Measurements from ENCODE around the gene ATOH8. TPM values are rescaled to one million over a fixed set of nuclear protein-coding genes. Genes with fewer than 3 reads are reported as not detected.
"Not testable (repeated sequence)": the region's sequence is repeated elsewhere in the genome, so short reads cannot be mapped to it uniquely, and the experiment has no call there.

The ATOH8 gene
- total RNA-seq, 1 donor: 1.3 TPM

DNA sequence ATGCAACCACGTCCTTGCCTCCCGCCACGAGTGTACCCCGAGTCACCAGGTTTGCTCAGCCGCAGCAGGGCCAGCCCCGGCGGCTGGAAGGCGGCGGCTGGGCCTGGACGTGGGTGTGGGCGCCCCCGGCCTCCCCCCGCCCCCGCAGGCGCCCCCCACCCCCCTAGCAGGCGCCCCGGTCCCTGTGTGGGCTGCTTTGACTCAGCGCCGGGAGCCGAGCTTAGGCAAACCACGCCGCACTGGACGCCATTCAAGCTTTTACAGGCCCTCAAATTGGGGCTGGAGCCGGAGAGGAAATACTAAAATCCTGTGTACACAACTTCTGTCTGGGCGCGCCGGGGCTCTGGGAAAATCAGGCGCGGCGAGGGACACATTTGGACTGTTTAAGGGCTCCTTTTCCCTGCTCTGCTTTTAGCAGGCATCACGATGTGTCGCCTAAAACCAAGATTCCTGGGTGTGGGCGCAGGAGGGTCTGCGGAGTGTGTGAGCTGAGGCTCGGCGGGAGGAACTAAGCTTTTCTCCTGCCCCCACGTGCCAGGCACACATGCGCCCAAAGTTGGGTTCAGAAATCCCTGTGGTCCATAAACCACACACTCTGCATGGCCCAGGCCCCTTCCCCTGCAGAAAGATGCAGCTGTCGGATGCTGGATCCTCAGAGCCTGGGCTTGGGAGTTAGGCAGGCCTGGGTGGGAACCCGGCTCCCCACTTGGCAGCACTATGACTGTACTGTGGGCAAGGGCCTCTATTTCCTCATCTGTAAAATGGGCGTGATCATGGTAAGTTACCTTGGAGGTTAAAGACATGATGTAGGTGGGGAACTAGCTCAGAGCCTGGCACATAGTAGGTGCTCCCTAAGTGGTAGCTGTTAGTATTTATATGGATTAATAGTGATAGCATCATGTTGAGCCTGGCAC is 57.6 kb downstream of the ATOH8 start:
- Histone ChIP-seq H3K4me1 (ENCODE audit: insufficient read depth, low read length) (peaks cover 4% of the 10 kb centered on the region), H3K27me3 (ENCODE audit: insufficient read depth, low read length) (no peaks in the 10 kb centered on the region), H3K9me3 (ENCODE audit: low read depth, low read length) (no peaks in the 10 kb centered on the region), H3K4me3 (ENCODE audit: low read length) (no peak overlapping the region)

DNA sequence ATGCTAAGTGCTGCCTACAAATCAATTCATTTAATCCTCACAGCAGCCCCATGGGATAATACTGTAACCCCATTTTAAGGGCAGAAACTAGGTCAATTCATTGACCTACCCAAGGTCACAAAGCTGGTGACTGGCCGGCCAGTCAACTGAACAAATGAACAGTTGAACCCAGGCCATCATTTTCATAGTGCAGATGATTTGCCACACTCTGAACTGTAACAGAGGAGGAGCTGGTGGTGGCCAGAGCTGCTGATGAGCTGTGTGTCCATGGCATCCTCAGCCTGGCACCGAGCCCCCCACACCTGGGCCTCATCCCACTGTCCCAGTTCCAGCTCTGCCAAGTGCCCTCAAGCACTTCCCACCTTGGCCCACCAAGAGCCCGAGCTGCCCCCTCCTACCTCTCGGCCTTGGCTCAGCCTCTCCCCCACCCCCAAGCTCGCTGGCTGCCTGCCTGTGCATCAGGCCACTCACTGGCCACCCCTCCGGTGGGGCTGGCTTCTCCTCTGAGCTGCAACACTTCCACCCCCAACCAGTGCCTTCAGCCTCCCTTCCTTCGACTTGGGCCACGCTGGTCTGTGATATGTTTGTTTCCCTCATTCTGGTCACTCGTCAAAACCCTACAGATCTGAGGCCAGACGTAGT is 58.4 kb downstream of the ATOH8 start:
- Histone ChIP-seq H3K27me3 (ENCODE audit: insufficient read depth, low read length) (no peaks in the 10 kb centered on the region), H3K9me3 (ENCODE audit: low read depth, low read length) (no peaks in the 10 kb centered on the region), H3K4me1 (ENCODE audit: insufficient read depth, low read length) (no peaks in the 10 kb centered on the region), H3K4me3 (ENCODE audit: low read length) (no peak overlapping the region)

DNA sequence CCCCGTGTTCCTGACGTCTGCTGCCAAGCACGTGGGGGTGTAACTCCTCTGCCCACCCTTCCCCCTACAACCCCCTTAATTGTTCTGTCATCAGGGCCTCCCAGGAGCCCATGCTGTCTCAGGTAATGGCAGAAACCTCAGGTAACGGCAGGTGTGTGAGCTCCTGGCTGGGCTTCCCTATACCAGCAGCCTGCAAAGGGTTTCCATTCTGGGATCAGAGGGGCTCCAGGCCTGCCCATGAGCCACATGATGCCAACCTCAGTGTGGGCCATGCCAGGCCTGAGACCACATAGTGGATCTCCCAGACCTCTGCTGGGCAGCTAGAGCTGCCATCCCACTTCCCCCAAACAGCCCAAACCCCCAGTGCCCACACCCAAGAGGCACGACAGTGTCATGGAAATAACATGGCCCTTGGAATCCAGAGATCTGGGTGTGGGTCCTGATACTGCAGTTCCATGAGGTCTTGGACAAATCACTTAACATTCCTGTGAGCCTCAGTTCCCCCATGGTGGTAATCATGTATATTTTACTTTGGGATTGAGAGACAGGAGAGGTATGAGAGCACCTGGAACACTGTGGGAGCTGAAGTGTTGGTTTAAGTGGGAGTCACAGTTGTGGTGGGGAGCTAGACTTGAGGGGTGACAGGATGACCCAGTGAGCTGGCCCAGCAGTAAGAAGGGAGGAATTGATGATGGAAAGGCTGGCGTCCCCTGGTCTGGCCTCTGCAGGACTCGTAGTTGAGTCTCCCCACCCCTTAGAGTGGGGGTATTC is 59.6 kb downstream of the ATOH8 start:
- no peaks in the 10 kb centered on the region for H3K4me1 ChIP-seq (ENCODE audit: insufficient read depth, low read length)
- no peaks in the 10 kb centered on the region for H3K27me3 ChIP-seq (ENCODE audit: insufficient read depth, low read length)
- H3K9me3 ChIP-seq (ENCODE audit: low read depth, low read length): no peaks in the 10 kb centered on the region
- no peak overlapping the region for H3K4me3 ChIP-seq (ENCODE audit: low read length)

DNA sequence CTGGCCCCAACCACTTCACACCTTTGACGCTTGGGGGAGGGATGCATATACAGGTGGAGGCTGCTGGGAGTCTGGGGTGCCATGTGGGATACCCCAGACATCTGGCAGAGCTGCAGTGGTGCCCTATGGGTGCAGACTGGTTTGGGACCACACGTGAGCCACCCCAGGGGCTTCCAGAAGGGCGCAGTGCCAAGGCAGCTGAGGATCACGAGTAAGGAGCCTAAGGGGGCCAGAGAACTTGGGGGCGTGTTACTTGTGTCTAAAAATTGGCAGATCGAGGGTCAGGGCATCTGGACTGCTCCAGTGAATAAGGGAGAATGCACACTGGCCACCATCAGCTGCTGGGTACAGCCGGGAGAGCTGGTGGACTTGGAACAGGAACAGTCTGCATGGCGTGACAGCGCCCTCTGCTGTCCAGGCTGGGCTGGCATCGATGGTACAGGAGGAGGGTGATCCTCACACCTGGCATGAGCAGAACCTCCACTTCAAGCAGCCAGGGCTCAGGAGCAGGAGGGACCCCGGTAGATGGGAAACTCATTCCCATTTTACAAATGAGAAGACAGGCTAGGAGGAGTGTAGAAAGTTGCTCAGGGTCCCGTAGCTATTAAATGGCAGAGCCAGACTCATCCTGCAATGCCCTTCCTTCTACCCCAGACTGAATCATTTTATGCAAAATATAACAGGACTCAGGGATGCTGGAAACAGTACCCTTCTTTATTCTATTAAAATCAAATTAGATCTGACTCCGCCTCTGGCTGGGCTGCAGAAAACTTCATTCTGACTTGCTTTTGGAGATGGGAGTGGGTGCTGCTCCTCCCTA is 60.4 kb downstream of the ATOH8 start:
- Histone ChIP-seq H3K4me3 (ENCODE audit: low read length) (no peak overlapping the region), H3K9me3 (ENCODE audit: low read depth, low read length) (no peaks in the 10 kb centered on the region), H3K4me1 (ENCODE audit: insufficient read depth, low read length) (no peaks in the 10 kb centered on the region), H3K27me3 (ENCODE audit: insufficient read depth, low read length) (no peaks in the 10 kb centered on the region)

DNA sequence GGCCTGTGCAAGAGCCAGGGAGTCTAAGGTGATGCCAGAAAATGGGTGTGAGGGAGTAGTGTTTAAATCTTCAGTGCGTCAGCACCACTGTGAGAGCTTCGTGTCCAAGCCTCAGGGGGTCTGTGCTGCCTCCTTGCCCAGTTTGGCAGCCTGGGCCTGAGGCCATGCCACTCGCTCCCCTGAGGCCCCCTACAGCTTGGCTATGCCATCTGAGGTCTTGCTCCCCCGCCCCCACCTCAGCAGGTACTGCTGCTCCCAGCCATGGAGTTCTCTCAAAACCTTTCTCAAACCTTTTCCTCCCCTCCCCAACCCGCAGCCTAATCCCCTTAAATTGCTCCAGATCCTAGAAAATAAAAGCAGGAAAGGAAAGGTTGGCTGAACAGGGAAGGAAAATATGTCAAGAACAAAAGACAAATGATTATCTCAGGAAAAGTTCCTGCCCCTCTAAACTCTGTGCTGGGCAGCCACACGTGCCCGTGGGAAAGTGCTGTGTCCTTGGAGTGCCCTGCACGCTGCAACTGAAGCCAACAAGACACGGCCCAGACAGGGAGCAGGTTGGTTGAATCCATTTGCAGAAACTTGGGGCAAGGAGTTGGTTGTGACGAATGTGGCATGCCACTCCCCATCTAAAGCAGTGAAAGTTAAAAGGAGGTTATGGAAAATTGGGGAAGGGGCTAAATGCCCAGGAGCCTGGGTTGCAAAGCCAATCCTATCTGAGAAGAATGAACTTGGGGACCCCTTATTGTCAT is 61.2 kb downstream of the ATOH8 start:
- H3K4me1 ChIP-seq (ENCODE audit: insufficient read depth, low read length): no peaks in the 10 kb centered on the region
- H3K9me3 ChIP-seq (ENCODE audit: low read depth, low read length): no peaks in the 10 kb centered on the region
- no peak overlapping the region for H3K4me3 ChIP-seq (ENCODE audit: low read length)
- H3K27me3 ChIP-seq (ENCODE audit: insufficient read depth, low read length): no peaks in the 10 kb centered on the region

DNA sequence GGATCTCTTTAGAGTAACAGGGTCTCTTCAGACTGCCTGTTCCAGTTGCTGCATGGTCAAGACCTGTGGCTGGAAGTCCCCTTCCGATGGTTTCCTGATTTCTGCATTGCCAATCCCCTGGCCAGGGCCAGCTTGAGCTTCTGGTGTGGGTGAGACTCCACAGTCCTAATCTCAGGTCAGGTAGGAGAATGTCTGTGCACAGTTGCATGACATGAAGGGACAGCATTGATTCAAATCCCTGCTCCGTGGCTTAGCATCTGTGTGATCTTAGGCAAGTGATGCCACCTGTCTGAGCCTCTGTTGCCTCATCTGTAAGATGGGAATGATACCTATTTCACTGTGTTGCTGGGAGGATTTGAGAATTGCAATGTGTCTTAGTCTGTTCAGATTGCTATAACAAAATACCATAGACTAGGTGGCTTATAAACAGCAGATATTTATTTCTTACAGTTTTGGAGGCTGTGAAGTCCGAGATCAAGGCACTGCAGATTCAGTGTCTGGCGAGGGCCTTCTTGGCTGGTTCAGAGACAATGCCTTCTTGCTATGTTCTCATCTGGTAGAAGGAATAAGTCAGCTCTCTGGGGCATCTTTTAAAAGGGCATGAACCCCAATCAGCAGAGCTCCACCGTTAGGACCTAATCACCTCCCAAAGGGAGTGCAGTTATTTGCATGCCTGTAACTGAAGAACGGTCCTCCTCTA is 66.2 kb downstream of the ATOH8 start:
- Histone ChIP-seq H3K4me3 (ENCODE audit: low read length) (no peak overlapping the region), H3K27me3 (ENCODE audit: insufficient read depth, low read length) (no peaks in the 10 kb centered on the region), H3K4me1 (ENCODE audit: insufficient read depth, low read length) (no peaks in the 10 kb centered on the region), H3K9me3 (ENCODE audit: low read depth, low read length) (no peaks in the 10 kb centered on the region)

DNA sequence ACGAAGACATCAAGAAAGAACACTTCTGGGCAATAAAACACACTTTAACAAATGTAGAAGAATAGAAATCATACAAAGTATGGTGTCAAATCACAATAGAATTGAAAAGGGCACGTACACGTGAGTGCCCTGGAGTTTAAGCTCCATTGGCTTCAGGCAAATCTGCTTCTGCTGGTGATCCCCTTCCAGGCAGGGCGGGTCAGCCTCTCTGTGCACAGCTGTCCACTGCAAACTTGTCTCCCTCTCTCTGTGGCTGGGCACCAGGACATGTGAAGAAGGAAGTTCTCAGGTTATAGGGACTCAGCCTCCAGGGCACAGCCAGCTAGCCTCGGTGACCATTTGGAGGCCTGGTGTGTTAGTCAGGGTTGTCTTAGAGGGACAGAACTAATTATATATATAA is 69.0 kb downstream of the ATOH8 start:
- H3K9me3 ChIP-seq (ENCODE audit: low read depth, low read length): no peaks in the 10 kb centered on the region
- no peaks in the 10 kb centered on the region for H3K27me3 ChIP-seq (ENCODE audit: insufficient read depth, low read length)
- peaks cover 6% of the 10 kb centered on the region for H3K4me1 ChIP-seq (ENCODE audit: insufficient read depth, low read length)
- no peak overlapping the region for H3K4me3 ChIP-seq (ENCODE audit: low read length)

DNA sequence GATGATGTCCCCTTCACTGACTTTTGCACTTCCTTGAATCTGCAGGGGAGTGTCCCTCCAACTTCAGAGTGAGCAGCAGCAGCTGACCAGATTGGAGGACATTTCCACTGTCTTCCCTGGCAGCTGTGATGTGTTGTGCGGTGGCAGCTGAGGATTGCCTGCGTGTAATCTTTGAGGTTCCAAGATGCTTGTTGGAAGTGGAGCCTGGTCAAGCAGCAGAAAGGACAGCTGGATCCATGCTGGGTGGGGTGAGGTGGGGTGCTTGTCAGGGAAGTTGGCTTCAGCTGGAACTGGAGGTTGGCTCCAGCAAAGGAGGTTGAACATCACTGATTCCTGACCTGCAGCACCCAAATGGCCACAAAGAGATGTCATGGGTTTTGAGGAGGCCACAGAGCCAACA is 70.2 kb downstream of the ATOH8 start:
- no peaks in the 10 kb centered on the region for H3K9me3 ChIP-seq (ENCODE audit: low read depth, low read length)
- H3K27me3 ChIP-seq (ENCODE audit: insufficient read depth, low read length): no peaks in the 10 kb centered on the region
- H3K4me1 ChIP-seq (ENCODE audit: insufficient read depth, low read length): peaks cover 6% of the 10 kb centered on the region
- no peak overlapping the region for H3K4me3 ChIP-seq (ENCODE audit: low read length)

DNA sequence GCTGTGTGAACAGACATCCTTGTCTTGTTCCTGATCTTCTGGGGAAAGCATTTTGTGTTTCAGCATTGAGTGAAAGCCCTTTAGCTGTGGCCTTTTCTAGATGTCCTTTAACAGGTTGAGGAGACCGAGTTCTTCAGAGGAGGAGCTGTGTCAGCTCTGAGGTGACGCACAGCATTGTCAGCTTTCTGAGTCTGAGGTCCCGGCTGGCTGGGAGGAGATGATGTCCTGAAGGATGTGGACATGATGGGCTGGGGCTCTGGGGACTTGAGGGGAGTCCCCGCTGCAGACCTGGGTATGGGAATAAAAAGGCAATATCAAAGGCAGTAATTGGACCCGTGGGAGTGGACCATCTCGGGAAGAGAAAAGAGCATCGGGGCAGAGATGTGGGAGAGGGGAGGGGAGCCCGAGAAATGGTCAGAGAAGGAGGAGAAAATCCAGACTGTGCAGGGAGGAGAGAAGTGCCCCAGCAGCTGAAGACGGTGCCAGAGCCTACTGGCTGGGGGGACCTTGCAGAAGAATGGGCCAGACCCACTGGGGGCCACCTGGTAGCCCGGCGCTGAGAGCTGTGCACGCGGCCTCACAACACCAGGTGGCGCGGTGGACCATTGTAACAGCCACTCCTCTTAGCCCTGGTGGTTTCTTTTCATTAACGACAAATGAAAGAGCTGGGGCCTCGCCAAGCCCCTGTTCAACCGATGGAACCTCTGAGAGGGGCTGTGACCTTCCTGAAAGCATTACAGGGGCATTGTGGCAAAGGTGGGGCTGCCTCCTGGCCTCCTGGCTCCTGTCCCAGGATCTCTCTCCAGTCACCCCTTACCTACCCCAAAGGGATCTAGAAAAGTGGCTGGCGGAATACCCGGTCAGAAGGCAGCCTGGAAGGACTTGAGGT is 73.4 kb downstream of the ATOH8 start:
- Histone ChIP-seq H3K4me1 (ENCODE audit: insufficient read depth, low read length) (peaks cover 6% of the 10 kb centered on the region), H3K9me3 (ENCODE audit: low read depth, low read length) (no peaks in the 10 kb centered on the region), H3K27me3 (ENCODE audit: insufficient read depth, low read length) (no peaks in the 10 kb centered on the region), H3K4me3 (ENCODE audit: low read length) (no peak overlapping the region)

DNA sequence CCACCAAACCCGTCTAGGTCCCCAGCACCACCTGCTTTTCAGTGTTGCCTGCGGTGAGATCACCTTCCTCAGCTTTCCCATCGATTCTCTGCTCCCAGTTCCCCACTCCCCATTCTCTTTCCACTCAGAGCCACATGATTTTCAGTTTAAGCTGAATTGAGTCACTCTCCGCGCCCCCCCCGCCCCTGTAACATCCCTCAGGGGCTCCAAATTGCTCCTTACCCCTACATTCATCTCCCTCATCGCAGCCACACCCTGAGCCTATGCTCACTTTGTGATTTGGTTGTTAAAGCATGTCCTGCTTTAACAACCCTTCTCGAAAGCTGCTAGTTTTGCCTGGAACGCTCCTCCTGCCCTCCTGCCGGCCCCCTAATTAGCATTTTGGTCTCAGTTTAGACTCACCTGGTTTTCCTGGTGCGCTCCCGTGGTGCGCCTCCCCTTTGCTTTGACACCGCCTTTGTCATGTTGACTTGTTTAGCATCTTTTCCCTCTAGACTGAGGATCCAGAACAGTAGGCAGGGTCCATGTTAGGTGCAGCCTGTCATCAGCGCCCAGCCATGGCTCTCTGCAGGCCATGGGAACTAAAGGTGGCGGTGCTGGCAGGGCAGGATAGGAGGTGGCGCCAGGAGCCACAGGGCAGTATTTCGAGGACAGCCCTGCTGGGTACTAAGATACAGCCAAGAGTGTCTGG is 74.2 kb downstream of the ATOH8 start:
- H3K4me1 ChIP-seq (ENCODE audit: insufficient read depth, low read length): peaks cover 6% of the 10 kb centered on the region
- H3K9me3 ChIP-seq (ENCODE audit: low read depth, low read length): no peaks in the 10 kb centered on the region
- no peak overlapping the region for H3K4me3 ChIP-seq (ENCODE audit: low read length)
- H3K27me3 ChIP-seq (ENCODE audit: insufficient read depth, low read length): no peaks in the 10 kb centered on the region

DNA sequence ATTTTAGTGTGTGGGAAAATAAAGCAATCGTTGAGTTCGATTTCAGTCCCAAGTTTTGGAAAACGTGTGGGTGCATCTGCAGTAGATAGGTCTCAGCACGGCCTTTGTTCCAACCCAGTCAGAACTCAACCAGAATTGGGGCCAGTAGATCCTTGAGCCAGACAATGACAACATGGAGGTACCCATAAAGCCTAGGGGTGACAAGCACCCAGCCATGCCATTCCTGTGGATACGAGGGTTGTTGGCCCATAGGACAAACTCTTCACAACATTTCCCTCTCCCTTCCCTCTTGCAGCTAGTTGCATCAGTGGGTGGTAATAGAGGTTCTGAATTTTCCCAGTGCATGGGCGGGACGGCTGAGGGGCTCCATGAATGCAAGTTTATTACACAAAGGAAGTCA is 74.9 kb downstream of the ATOH8 start:
- no peaks in the 10 kb centered on the region for H3K27me3 ChIP-seq (ENCODE audit: insufficient read depth, low read length)
- no peaks in the 10 kb centered on the region for H3K9me3 ChIP-seq (ENCODE audit: low read depth, low read length)
- H3K4me1 ChIP-seq (ENCODE audit: insufficient read depth, low read length): peaks cover 6% of the 10 kb centered on the region
- no peak overlapping the region for H3K4me3 ChIP-seq (ENCODE audit: low read length)

DNA sequence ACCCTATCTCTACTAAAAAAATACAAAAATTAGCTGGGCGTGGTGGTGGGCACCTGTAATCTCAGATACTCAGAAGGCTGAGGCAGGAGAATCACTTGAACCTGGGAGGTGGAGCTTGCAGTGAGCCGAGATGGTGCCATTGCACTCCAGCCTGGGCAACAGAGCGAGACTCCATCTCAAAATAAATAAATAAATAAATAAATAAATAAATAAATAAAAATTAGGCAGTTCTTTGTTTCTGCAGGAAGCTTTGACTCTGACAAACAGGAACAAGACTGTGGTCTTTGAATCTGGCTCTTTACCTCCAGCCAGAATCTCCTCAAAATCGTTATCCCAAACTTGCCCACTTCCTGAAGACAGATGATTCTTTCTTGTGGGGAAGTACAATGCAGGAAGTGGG is 75.6 kb downstream of the ATOH8 start:
- H3K9me3 ChIP-seq (ENCODE audit: low read depth, low read length); H3K4me3 ChIP-seq (ENCODE audit: low read length); H3K27me3 ChIP-seq (ENCODE audit: insufficient read depth, low read length); H3K4me1 ChIP-seq (ENCODE audit: insufficient read depth, low read length): not testable (repeated sequence)
